WTC11 (cell line): Measurements from ENCODE around the gene BCKDHA.

Source experiments
- CREM ChIP-seq: sonication (generic); formaldehyde crosslinking; IDR thresholded peaks from 2 replicates; pipeline ENCODE4 v1.8.1; 2022; ENCODE audit warnings: mild to moderate bottlenecking, missing genetic modification reagents, moderate library complexity
- CTCF ChIP-seq: fragments of 200-600 bp; IDR thresholded peaks from 2 replicates; pipeline ENCODE4 v1.8.0; 2022; ENCODE audit warnings: antibody characterized with exemption
- FOXP4 ChIP-seq: sonication (generic); formaldehyde crosslinking; IDR thresholded peaks from 2 replicates; pipeline ENCODE4 v1.8.0; 2022; ENCODE audit warnings: mild to moderate bottlenecking, missing genetic modification reagents
- RELA ChIP-seq: sonication (generic); formaldehyde crosslinking; IDR thresholded peaks from 2 replicates; pipeline ENCODE4 v1.8.1; 2022; ENCODE audit warnings: missing genetic modification reagents, mild to moderate bottlenecking, borderline replicate concordance
- TEAD4 ChIP-seq: sonication (generic); formaldehyde crosslinking; IDR thresholded peaks from 2 replicates; pipeline ENCODE4 v1.8.0; 2022; ENCODE audit warnings: mild to moderate bottlenecking, missing genetic modification reagents
- ZNF121 ChIP-seq: sonication (generic); formaldehyde crosslinking; IDR thresholded peaks from 2 replicates; pipeline ENCODE4 v1.8.0; 2023; ENCODE audit warnings: missing genetic modification reagents
- ZNF219 ChIP-seq: sonication (generic); formaldehyde crosslinking; IDR thresholded peaks from 2 replicates; pipeline ENCODE4 v1.8.0; 2023; ENCODE audit warnings: missing genetic modification reagents, mild to moderate bottlenecking, borderline replicate concordance
- ZNF281 ChIP-seq: sonication (generic); formaldehyde crosslinking; IDR thresholded peaks from 2 replicates; pipeline ENCODE4 v1.8.0; 2023; ENCODE audit warnings: mild to moderate bottlenecking, missing genetic modification reagents
- ZNF416 ChIP-seq: fragments of 250-450 bp; sonication (Bioruptor Pico); IDR thresholded peaks from 2 replicates; pipeline ENCODE4 v1.9.0; 2021; ENCODE audit warnings: mild to moderate bottlenecking, inconsistent platforms
- ZSCAN18 ChIP-seq: fragments of 250-450 bp; sonication (Bioruptor Pico); IDR thresholded peaks from 2 replicates; pipeline ENCODE4 v2.1.2; 2022; ENCODE audit warnings: mild to moderate bottlenecking, moderate library complexity

- TF ChIP-seq TEAD4 (CRISPR knock-in tag) (no peak), RELA (no peak), ZNF121 (CRISPR knock-in tag) (no peak), FOXP4 (CRISPR knock-in tag) (no peak), CREM (no peak), CTCF (no peak), ZNF416 (no peak), ZNF281 (CRISPR knock-in tag) (no peak), ZNF219 (CRISPR knock-in tag) (no peak), ZSCAN18 (no peak)
Observed at GRCh38 chr19:41422955-41423354, 25.3 kb downstream of the BCKDHA start.
